AG04450 (cell line): Measurements from ENCODE around the gene PDZRN4. TPM values are rescaled to one million over a fixed set of nuclear protein-coding genes. Genes with fewer than 3 reads are reported as not detected.

Source experiments
- CTCF ChIA-PET: fragments of 300-600, 350-600 bp; formaldehyde crosslinking; extraction: SDS; loops from one replicate; lab custom pipeline; 2022; ENCODE audit warnings: antibody characterized with exemption, inconsistent platforms; lab: Charles Lee
- POLR2A ChIA-PET: fragments of 350-600 bp; formaldehyde crosslinking; extraction: SDS; loops from one replicate; lab custom pipeline; 2021; ENCODE audit warnings: antibody characterized with exemption, inconsistent platforms; lab: Yijun Ruan, JAX
- DNase-seq: peaks from one replicate; pipeline ENCODE4 v3.0.0-alpha.2; 2011; ENCODE audit warnings: low read depth, low spot score
- H3K27ac ChIP-seq: one replicate; pipeline ENCODE4 v1.5.1; 2012; ENCODE audit warnings: low read depth, low read length, control low read depth
- H3K27me3 ChIP-seq: one replicate; pipeline ENCODE4 v1.6.0; 2012; ENCODE audit warnings: low read length; ENCODE audit not compliant: control insufficient read depth, insufficient read depth
- H3K4me3 ChIP-seq: 2 replicates; pipeline ENCODE4 v1.5.1; 2011; ENCODE audit warnings: mild to moderate bottlenecking, low read depth, low read length, control low read depth
- H3K9me3 ChIP-seq: 2 replicates; pipeline ENCODE4 v1.5.1; 2012; ENCODE audit warnings: low read length; ENCODE audit not compliant: control insufficient read depth, insufficient read depth
- CTCF ChIP-seq: IDR thresholded peaks from 2 replicates; pipeline ENCODE4 v1.5.1; 2011; ENCODE audit warnings: low read depth, low read length, control low read depth, inconsistent platforms
- polyA plus RNA-seq: library from polyadenylated mRNA; depleted of rRNA; stranded (reverse); fragments of >200 nt; gene quantifications from 2 replicates; pipeline ENCODE4 v1.2.3, GENCODE V29; 2011

PDZRN4 gene
- polyA plus RNA-seq, 1 experiment = not detected

- H3K27me3 ChIP-seq = no peaks in the 10 kb centered on the region
- no peak for DNase-seq
- H3K4me3 ChIP-seq = no peak overlapping the region
- TF ChIP-seq CTCF = no peak
- no peaks in the 10 kb centered on the region for H3K9me3 ChIP-seq
- H3K27ac ChIP-seq = no peak overlapping the region
- POLR2A ChIA-PET = no interaction called here
- CTCF ChIA-PET = no interaction called here
Measured at GRCh38 chr12:41213107-41213506, 25.0 kb downstream of the PDZRN4 start.

- ChIA-PET POLR2A (no interaction called here), CTCF (no interaction called here)
- no peak for DNase-seq
- Histone ChIP-seq H3K27ac (no peak overlapping the region), H3K4me3 (no peak overlapping the region), H3K9me3 (no peaks in the 10 kb centered on the region), H3K27me3 (no peaks in the 10 kb centered on the region)
- TF ChIP-seq CTCF = no peak
Measured at GRCh38 chr12:41213648-41214047, 25.5 kb downstream of the PDZRN4 start.

GRCh38 chr12:41217727-41218126 lies 29.6 kb downstream of the PDZRN4 start:
- Histone ChIP-seq H3K27me3 (no peaks in the 10 kb centered on the region), H3K27ac (no peak overlapping the region)
- CTCF ChIA-PET = no interaction called here

GRCh38 chr12:41220931-41221330 lies 32.8 kb downstream of the PDZRN4 start:
- POLR2A ChIA-PET = no interaction called here

More at GRCh38 chr12:41217727-41218126, 29.6 kb downstream of the PDZRN4 start:
- DNase-seq = no peak
- POLR2A ChIA-PET = no interaction called here
- no peaks in the 10 kb centered on the region for H3K9me3 ChIP-seq
- TF ChIP-seq CTCF = no peak
- no peak overlapping the region for H3K4me3 ChIP-seq

GRCh38 chr12:41221491-41221890 lies 33.4 kb downstream of the PDZRN4 start:
- ChIA-PET POLR2A (no interaction called here), CTCF (no interaction called here)
- Histone ChIP-seq H3K27ac (no peak overlapping the region), H3K27me3 (no peaks in the 10 kb centered on the region), H3K4me3 (no peak overlapping the region), H3K9me3 (no peaks in the 10 kb centered on the region)
- no peak for TF ChIP-seq CTCF
- DNase-seq = no peak

More at GRCh38 chr12:41220931-41221330, 32.8 kb downstream of the PDZRN4 start:
- Histone ChIP-seq H3K9me3 (no peaks in the 10 kb centered on the region), H3K4me3 (no peak overlapping the region), H3K27ac (no peak overlapping the region), H3K27me3 (no peaks in the 10 kb centered on the region)
- DNase-seq = no peak
- CTCF ChIA-PET = no interaction called here
- no peak for TF ChIP-seq CTCF
